WI38 (cell line): Measurements from ENCODE around the gene STAMBPL1.
"Not testable (repeated sequence)": the region's sequence is repeated elsewhere in the genome, so short reads cannot be mapped to it uniquely, and the experiment has no call there.

ENCODE experiments used
- H3K4me3 ChIP-seq: 2 replicates; pipeline ENCODE4 v1.5.1; 2011; ENCODE audit warnings: low read depth, mild to moderate bottlenecking, control low read depth, low read length
- CTCF ChIP-seq: IDR thresholded peaks from 2 replicates; pipeline ENCODE4 v1.5.1; 2012; ENCODE audit warnings: low read depth, mild to moderate bottlenecking, control low read depth, low read length

STAMBPL1 gene

GRCh38 chr10:88931548-88931947 is 51.5 kb downstream of the STAMBPL1 start:
- TF ChIP-seq CTCF: no peak
- H3K4me3 ChIP-seq: no peak overlapping the region

- H3K4me3 ChIP-seq: not testable (repeated sequence)
These were observed 52.0 kb downstream of the STAMBPL1 start for GRCh38 chr10:88932029-88932428.

GRCh38 chr10:88932539-88933256 is 52.7 kb downstream of the STAMBPL1 start:
- H3K4me3 ChIP-seq: no peak overlapping the region
- peak; percentile 84 for TF ChIP-seq CTCF

GRCh38 chr10:88933564-88933963 is 53.5 kb downstream of the STAMBPL1 start:
- no peak overlapping the region for H3K4me3 ChIP-seq
- TF ChIP-seq CTCF: no peak

- H3K4me3 ChIP-seq: no peak overlapping the region
These were observed 55.0 kb downstream of the STAMBPL1 start for GRCh38 chr10:88934900-88935672.

GRCh38 chr10:88936656-88937055 is 56.6 kb downstream of the STAMBPL1 start:
- no peak for TF ChIP-seq CTCF
- H3K4me3 ChIP-seq: no peak overlapping the region

More at GRCh38 chr10:88934900-88935672, 55.0 kb downstream of the STAMBPL1 start:
- TF ChIP-seq CTCF: peak; percentile 87

GRCh38 chr10:88938039-88938438 is 58.0 kb downstream of the STAMBPL1 start:
- TF ChIP-seq CTCF: no peak
- H3K4me3 ChIP-seq: no peak overlapping the region
